Umbilical cord (tissue), 2 donors: ENCODE measurements around the gene SMPX. TPM values are rescaled to one million over a fixed set of nuclear protein-coding genes. Genes with fewer than 3 reads are reported as not detected.

Experiments used
- DNase-seq: peaks from one replicate; pipeline ENCODE4 v3.0.0-alpha.2; 2015; ENCODE audit warnings: low spot score
- total RNA-seq: library from RNA; depleted of rRNA; stranded (reverse); fragments of >200 nt; gene quantifications from one replicate; pipeline ENCODE4 v1.2.3, GENCODE V29; 2014; ENCODE audit warnings: low replicate concordance; ENCODE audit not compliant: insufficient read depth

The SMPX gene
- total RNA-seq, 1 donor from 2014 or later: 0.72 TPM

DNA sequence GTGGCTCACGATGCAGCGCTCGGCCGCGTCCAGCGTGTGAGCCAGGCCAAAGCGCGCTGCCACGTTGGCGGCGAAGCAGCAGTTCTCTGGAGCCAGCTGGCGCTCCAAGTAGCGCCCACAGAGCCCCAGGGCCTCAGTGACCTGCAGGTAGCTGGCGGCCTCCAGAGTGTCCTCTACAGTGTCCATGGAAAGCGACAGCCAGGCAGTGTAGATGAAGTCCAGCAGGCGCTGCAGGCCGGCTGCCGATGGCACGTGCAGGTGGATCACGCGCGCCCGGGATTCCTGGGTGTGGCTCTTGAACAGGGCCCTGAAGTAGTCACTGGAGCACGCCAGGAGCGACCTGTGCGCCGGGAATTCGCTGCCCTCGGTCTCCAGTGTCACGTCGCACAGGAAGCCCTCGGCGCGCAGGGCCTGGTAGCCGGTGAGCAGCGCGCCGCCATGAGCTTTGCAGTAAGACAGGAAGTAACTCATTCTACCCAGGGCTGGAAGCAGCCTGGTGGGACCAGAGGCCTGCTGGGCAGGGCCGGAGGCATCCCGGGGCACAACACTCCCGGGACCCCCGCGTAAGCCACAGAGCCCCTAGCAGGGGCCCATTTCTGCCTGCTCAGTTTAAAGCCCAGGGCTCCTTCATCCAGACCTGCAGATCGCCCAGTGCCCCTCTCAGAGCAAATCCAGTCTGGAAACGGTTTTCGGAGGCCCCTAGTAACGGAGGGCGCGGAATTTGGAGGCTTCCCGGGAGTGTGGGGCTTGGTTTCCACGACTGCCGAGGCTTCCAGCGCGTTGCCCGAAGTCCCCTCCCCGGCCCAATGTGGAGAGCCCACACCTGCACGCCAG, 100.4 kb downstream of the SMPX start:
- DNase-seq: no peak

DNA sequence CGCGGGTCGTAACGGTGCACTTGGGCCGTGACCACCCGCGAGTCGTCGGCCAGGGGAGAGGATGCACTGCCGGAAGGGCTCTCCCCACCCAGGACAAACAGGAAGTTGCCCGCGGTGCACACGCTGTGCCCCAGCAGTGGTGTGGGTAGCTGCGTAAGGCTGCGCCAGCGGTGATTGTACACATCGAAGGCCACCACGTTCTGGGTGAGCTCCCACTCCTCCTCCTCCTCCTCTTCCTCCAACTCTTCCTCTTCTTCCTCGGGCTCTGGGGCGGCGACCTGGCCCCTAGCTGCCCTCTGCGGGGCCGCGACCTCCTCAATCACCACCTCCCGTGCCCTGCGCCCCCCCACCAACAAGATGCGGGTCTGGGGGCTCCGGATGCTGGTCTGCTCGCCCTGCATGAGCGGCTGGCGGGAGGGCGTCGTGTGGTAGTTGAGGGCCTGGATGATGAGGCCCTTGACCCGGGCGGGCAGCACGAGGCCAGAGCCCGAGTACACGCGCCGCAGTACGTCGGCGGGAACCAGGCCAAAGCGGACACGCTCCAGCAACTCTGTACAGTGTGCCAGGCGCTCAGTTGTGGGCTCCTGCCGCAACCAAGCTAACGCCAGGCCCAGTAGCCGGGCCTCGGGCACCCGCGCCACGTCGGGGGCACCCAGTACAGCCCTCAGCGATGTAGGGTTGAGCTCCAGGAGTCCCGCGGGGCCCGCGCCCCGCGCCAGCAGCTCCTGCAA, 101.2 kb downstream of the SMPX start:
- DNase-seq: no peak

Other genes with a start within 250 kb of the SMPX start
- gene KLHL34, start 99.8 kb downstream of the SMPX start, total RNA-seq: 0.48 TPM
- 14.4 TPM for gene MBTPS2, start 81.5 kb upstream of the SMPX start, total RNA-seq
- gene YY2, start 97.9 kb upstream of the SMPX start, total RNA-seq: 2.2 TPM
- gene SMS, start 182.6 kb upstream of the SMPX start, total RNA-seq: 139 TPM